RPMI7951 (cell line): ENCODE data around the gene CSF1. TPM values are rescaled to one million over a fixed set of nuclear protein-coding genes. Genes with fewer than 3 reads are reported as not detected.

Experiments
- DNase-seq: peaks from one replicate; pipeline ENCODE4 v3.0.0-alpha.2; 2012; ENCODE audit warnings: low read depth
- total RNA-seq: library from RNA; depleted of rRNA; stranded (reverse); fragments of >200 nt; shearing (Covaris generic); gene quantifications from 2 replicates; pipeline ENCODE4 v1.2.3, GENCODE V29; 2014; rRNA removed

CSF1 gene
- total RNA-seq, 1 experiment from 2014 or later: 35.4 TPM

DNA sequence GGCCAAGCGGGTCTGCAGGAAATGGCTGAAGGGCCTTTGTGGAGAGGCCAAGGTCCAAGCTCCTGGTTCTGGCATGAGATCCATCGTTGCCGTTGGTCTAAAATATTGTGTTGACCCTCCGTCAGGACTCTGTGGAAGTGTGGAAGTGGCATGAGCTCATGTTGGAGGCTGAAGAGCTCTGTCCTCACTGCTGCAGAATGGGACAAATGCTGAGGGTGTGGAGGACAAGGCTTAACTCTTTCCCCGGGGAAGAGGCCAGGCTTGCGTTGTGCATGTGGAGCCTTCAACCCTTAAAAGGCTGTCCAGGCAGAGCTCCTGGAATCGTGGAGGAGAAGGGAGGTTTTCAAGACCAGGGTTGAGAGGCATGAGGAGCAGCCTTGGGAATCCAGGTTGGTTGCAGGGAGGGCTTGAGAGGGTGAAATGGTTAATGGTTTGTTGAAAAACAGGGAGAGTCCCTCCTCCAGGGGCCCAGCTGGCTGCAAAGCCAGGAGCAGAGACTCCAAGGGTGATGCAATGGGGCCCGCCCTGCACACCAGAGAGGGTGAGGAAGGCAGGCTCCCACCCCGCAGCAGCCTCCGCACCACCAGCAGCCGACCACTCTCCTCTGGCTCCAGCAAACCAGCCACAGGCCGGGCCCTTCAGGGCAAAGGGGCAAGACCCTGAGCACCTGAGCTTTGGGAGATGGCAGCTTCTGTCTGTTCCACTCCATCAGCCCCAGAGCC lies 67.2 kb downstream of the CSF1 start:
- DNase-seq: no peak

DNA sequence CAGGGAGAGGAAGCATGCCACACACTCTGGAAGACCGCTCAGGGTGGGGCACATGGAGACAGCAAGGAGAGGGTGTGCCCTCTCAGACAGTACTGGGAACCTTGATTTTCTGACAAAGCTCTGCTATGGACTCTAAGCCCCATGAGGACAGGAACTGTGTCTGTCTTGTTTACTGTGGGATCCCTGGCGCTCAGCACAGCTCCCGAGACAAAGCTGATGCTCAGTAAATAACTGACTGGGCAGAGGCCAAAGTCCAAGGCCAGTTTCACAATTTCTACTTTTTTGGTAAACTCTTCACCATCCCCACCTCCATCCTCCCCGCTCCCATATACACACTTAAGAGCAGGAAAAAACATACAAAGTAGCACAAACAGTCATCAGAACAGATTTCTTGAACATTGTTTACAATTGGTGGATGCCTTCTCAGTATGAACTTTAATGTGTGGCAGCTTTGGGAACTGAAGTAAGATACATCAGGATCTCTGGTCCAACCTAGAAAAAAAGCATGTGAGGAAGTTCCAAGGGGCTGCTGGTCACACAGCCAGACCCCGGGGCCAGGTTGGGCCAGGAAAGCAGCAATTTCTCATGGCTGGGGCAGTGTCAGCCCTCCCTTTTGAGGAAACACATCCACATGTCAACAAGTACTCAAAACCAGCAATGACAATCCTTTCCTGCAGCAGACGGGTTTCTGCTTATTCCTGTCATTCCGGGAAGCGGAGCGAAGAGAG lies 68.3 kb downstream of the CSF1 start:
- DNase-seq: no peak

DNA sequence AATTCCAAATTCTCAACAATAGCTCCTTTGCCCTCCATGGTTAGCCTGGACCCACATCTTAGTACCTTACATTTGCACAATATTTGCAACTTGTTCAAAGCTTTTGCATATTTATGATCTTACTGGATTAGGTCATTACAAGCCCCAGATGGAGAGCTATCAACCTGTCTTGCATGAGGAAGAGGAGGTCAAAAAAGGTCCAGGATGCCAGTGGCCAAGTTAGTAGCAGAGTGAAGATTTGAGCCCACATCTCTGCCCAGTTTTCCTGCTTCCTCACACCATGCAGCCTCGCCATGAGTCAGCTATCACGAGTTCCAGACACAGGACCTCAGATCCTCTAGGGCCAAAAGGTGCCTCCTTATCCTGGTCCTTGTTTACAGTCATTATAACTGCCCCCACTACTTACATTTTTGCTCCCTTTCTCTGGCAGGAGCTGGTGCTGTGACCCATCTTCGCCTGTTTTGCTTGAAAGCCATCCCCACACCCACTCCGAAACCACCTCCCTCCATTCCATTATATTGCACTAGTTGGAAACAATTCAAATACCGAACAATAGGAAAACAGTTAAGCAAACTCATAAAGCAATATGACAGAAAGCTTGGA lies 68.9 kb downstream of the CSF1 start:
- peak; percentile 74 for DNase-seq

Other genes with a start within 250 kb of the CSF1 start
- gene GSTM2, start 242.8 kb upstream of the CSF1 start, total RNA-seq: 17.5 and 17.6 TPM in 2 replicates
- 0.12 TPM in 1 of 2 replicates, not detected in the other for gene GSTM1, start 223.0 kb upstream of the CSF1 start, total RNA-seq
- 0.48 TPM in 1 of 2 replicates, not detected in the other for gene GSTM5, start 198.6 kb upstream of the CSF1 start, total RNA-seq
- 229 and 247 TPM in 2 replicates for gene GSTM3, start 169.8 kb upstream of the CSF1 start, total RNA-seq
- not detected in 2 replicates for gene EPS8L3, start 146.9 kb upstream of the CSF1 start, total RNA-seq
- gene AHCYL1, start 73.9 kb downstream of the CSF1 start, total RNA-seq: 43.1 and 47.5 TPM in 2 replicates
- gene STRIP1, start 123.8 kb downstream of the CSF1 start, total RNA-seq: 25.7 and 27.6 TPM in 2 replicates
- gene ALX3, start 159.8 kb downstream of the CSF1 start, total RNA-seq: not detected in 2 replicates
- 0.24 TPM in 1 of 2 replicates, not detected in the other for gene UBL4B, start 201.6 kb downstream of the CSF1 start, total RNA-seq
- 1.2 and 1.8 TPM in 2 replicates for gene SLC6A17, start 239.6 kb downstream of the CSF1 start, total RNA-seq